C4-2B (cell line): ENCODE measurements around the gene LRBA.

Experiments used
- H3K27ac ChIP-seq: fragments of 450-650 bp; 2 replicates; pipeline ENCODE4 v1.5.1; 2017
- ZFX ChIP-seq: fragments of 450-650 bp; IDR thresholded peaks from 2 replicates; pipeline ENCODE4 v1.6.1; 2017
- TF ChIP-seq, protein P1 (sequence below): fragments of 450-650 bp; conservative IDR thresholded peaks from 2 replicates; pipeline ENCODE4 v1.5.1; 2017; ENCODE audit warnings: mild to moderate bottlenecking

Gene LRBA

GRCh38 chr4:150423074-150423473 is 592.0 kb downstream of the LRBA start:
- H3K27ac ChIP-seq, result no peak overlapping the region
- no peak for TF ChIP-seq ZFX
- TF ChIP-seq, protein P1, sequence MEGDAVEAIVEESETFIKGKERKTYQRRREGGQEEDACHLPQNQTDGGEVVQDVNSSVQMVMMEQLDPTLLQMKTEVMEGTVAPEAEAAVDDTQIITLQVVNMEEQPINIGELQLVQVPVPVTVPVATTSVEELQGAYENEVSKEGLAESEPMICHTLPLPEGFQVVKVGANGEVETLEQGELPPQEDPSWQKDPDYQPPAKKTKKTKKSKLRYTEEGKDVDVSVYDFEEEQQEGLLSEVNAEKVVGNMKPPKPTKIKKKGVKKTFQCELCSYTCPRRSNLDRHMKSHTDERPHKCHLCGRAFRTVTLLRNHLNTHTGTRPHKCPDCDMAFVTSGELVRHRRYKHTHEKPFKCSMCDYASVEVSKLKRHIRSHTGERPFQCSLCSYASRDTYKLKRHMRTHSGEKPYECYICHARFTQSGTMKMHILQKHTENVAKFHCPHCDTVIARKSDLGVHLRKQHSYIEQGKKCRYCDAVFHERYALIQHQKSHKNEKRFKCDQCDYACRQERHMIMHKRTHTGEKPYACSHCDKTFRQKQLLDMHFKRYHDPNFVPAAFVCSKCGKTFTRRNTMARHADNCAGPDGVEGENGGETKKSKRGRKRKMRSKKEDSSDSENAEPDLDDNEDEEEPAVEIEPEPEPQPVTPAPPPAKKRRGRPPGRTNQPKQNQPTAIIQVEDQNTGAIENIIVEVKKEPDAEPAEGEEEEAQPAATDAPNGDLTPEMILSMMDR, result no peak

DNA sequence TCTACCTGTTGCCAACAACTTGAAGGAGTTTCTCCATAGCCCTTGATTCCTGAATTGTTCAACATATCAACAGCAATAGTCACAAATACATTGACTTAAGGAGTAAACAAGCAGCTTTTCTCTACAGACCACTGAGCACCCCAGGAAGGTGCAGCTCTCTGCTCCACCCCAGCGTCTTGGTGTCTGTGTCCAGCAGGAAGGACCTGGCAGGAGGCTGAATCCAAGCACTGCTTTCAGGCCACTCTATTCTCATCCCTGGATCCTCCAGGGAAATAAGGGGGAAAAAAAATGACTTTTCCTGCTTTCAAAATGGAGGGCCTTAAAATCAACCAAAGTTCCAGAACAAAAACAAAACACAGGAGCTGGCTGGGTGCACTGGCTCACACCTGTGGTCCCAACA is 593.5 kb downstream of the LRBA start:
- no peak overlapping the region for H3K27ac ChIP-seq
- TF ChIP-seq, protein P1, result no peak
- no peak for TF ChIP-seq ZFX

DNA sequence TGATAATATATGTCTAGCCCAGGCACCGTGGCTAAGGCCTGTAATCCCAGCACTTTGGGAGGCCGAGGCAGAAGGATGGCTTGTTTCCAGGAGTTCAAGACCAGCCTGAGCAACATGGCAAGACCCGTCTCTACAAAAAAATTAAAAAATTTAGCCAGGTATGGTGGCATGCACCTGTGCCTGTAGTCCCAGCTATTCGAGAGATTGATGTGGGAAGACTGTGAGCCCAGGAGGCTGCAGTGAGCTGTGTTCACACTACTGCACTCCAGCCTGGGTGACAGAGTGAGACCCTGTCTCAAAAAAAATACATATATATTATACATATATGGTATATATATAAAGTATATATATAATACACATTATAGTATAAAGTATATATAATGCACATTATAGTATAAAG is 595.1 kb downstream of the LRBA start:
- TF ChIP-seq, protein P1, result no peak
- TF ChIP-seq ZFX, result no peak
- no peak overlapping the region for H3K27ac ChIP-seq

- TF ChIP-seq ZFX, result no peak
- TF ChIP-seq, protein P1, result no peak
Observed at GRCh38 chr4:150418757-150419410, 596.2 kb downstream of the LRBA start.

GRCh38 chr4:150415213-150415612 is 599.9 kb downstream of the LRBA start:
- no peak for TF ChIP-seq ZFX
- TF ChIP-seq, protein P1, result no peak
- no peak overlapping the region for H3K27ac ChIP-seq

More at GRCh38 chr4:150418757-150419410, 596.2 kb downstream of the LRBA start:
- no peak overlapping the region for H3K27ac ChIP-seq

- no peak for TF ChIP-seq ZFX
- TF ChIP-seq, protein P1, result no peak
- no peak overlapping the region for H3K27ac ChIP-seq
Observed at GRCh38 chr4:150411520-150411919, 603.6 kb downstream of the LRBA start.

- no peak overlapping the region for H3K27ac ChIP-seq
- TF ChIP-seq, protein P1, result no peak
- TF ChIP-seq ZFX, result no peak
Observed at GRCh38 chr4:150402871-150403272, 612.2 kb downstream of the LRBA start.
